D721Med (cell line): ENCODE measurements around the gene SOX4.

Source experiments
- DNase-seq: peaks from one replicate; pipeline ENCODE4 v3.0.0; 2011; ENCODE audit warnings: low spot score; ENCODE audit not compliant: insufficient read length
- FAIRE-seq: peaks from 2 replicates; lab custom pipeline; 2011; peaks lifted over from hg19 to GRCh38; lab: Jason Lieb, UNC
- CTCF ChIP-seq: IDR thresholded peaks from 2 replicates; pipeline ENCODE4 v1.5.1; 2012; ENCODE audit warnings: mild to moderate bottlenecking, control low read depth; ENCODE audit not compliant: insufficient read depth; ENCODE audit errors: missing control alignments

The SOX4 gene

GRCh38 chr6:21587961-21588480, 5.5 kb upstream of the SOX4 start:
- FAIRE-seq (no peak), DNase-seq (no peak)
- no peak for TF ChIP-seq CTCF

GRCh38 chr6:21588481-21589351, 4.8 kb upstream of the SOX4 start:
- FAIRE-seq (no peak), DNase-seq (no peak)
- no peak for TF ChIP-seq CTCF

GRCh38 chr6:21589352-21590345, 3.9 kb upstream of the SOX4 start:
- DNase-seq (no peak), FAIRE-seq (no peak)
- TF ChIP-seq CTCF, result peak; percentile 87

- FAIRE-seq (no peak), DNase-seq (no peak)
- TF ChIP-seq CTCF, result no peak
Measured at GRCh38 chr6:21590346-21590745, 3.2 kb upstream of the SOX4 start.

- FAIRE-seq, result no peak
- DNase-seq, result no peak
- no peak for TF ChIP-seq CTCF
Measured at GRCh38 chr6:21591446-21591845, 2.1 kb upstream of the SOX4 start.

GRCh38 chr6:21592953-21593352, 598 bp upstream of the SOX4 start:
- TF ChIP-seq CTCF, result no peak
- no peak for DNase-seq
- FAIRE-seq, result no peak
